NOMO-1 treated with DMSO at 0.1 percent for 48 hours (cell line): ENCODE measurements around the gene DBNDD1.

Experiments
- DNase-seq: peaks from one replicate; lab custom pipeline; 2025; ENCODE audit not compliant: unreplicated experiment; lab: John Stamatoyannopoulos, UW

Gene DBNDD1

GRCh38 chr16:89965447-89966225 is 53.6 kb downstream of the DBNDD1 start:
- no peak for DNase-seq

- DNase-seq: no peak
Measured at GRCh38 chr16:89964201-89964600, 55.1 kb downstream of the DBNDD1 start.

- DNase-seq: no peak
Measured at GRCh38 chr16:89962754-89963498, 56.3 kb downstream of the DBNDD1 start.

GRCh38 chr16:89961920-89962319 is 57.3 kb downstream of the DBNDD1 start:
- DNase-seq: no peak

- no peak for DNase-seq
Measured at GRCh38 chr16:89960966-89961365, 58.3 kb downstream of the DBNDD1 start.

GRCh38 chr16:89958596-89958995 is 60.7 kb downstream of the DBNDD1 start:
- no peak for DNase-seq

- peak; percentile 82 for DNase-seq
Measured at GRCh38 chr16:89958068-89958467, 61.2 kb downstream of the DBNDD1 start.

- no peak for DNase-seq
Measured at GRCh38 chr16:89957216-89957785, 62.0 kb downstream of the DBNDD1 start.

GRCh38 chr16:89956505-89957215 is 62.6 kb downstream of the DBNDD1 start:
- DNase-seq: peak; percentile 57

GRCh38 chr16:89955001-89955685 is 64.1 kb downstream of the DBNDD1 start:
- no peak for DNase-seq
